GM12878 (cell line): ENCODE results near the gene TNXB.

Source experiments
- GABPA ChIP-seq: IDR thresholded peaks from 2 replicates; pipeline ENCODE4 v1.6.1; 2014; ENCODE audit warnings: antibody characterized with exemption, low read depth, mild to moderate bottlenecking, inconsistent platforms
- POLR2A ChIP-seq: IDR thresholded peaks from 2 replicates; pipeline ENCODE4 v1.6.1; 2011; ENCODE audit warnings: low read depth, mild to moderate bottlenecking, low read length
- RAD21 ChIP-seq: IDR thresholded peaks from 2 replicates; pipeline ENCODE4 v1.6.1; 2011; ENCODE audit warnings: mild to moderate bottlenecking, low read depth, low read length, moderate library complexity; ENCODE audit not compliant: insufficient read depth
- SP1 ChIP-seq: IDR thresholded peaks from one replicate; pipeline ENCODE4 v1.6.1; 2011; ENCODE audit warnings: low read depth, low read length
- ZNF24 ChIP-seq: fragments of 450-650 bp; IDR thresholded peaks from 2 replicates; pipeline ENCODE4 v1.6.1; 2017; ENCODE audit warnings: antibody characterized with exemption, mild to moderate bottlenecking

GRCh38 chr6:32060966-32061655 lies 48.0 kb downstream of the TNXB start:
- no peak for TF ChIP-seq GABPA
- no peak for TF ChIP-seq RAD21
- TF ChIP-seq SP1 = no peak
- TF ChIP-seq POLR2A = no peak
- TF ChIP-seq ZNF24 = no peak
